Neural cell (in vitro differentiated cells): ENCODE results near the gene PPFIBP2. TPM values are rescaled to one million over a fixed set of nuclear protein-coding genes. Genes with fewer than 3 reads are reported as not detected.

Source experiments
- H2AFZ ChIP-seq: fragments of 200-600, 300-800 bp; sonication (generic), shearing (Covaris generic); 2 replicates; pipeline ENCODE4 v1.6.0; 2014; ENCODE audit warnings: low read depth, mild to moderate bottlenecking, antibody characterized with exemption, low read length, moderate library complexity
- H3F3A ChIP-seq: fragments of 200-600 bp; shearing (Covaris generic); 2 replicates; pipeline ENCODE4 v1.6.1; 2016; ENCODE audit warnings: mild to moderate bottlenecking, moderate library complexity, mixed read lengths, antibody characterized with exemption, low read length; ENCODE audit not compliant: insufficient read depth, poor library complexity, severe bottlenecking
- H3K27ac ChIP-seq: fragments of 200-600, 300-800 bp; sonication (generic), shearing (Covaris generic); 2 replicates; pipeline ENCODE4 v1.5.1; 2014; ENCODE audit warnings: mild to moderate bottlenecking, low read length, moderate library complexity
- H3K27me3 ChIP-seq: fragments of 300-800, 200-600 bp; sonication (generic), shearing (Covaris generic); 2 replicates; pipeline ENCODE4 v1.6.0; 2014; ENCODE audit warnings: mild to moderate bottlenecking, low read depth, low read length, moderate library complexity; ENCODE audit not compliant: insufficient read depth
- H3K36me3 ChIP-seq: fragments of 300-800, 200-600 bp; sonication (generic), shearing (Covaris generic); 2 replicates; pipeline ENCODE4 v1.5.1; 2014; ENCODE audit warnings: mild to moderate bottlenecking, antibody characterized with exemption, low read length, moderate library complexity; ENCODE audit not compliant: insufficient read depth
- H3K4me2 ChIP-seq: fragments of 300-800, 200-600 bp; sonication (generic), shearing (Covaris generic); 2 replicates; pipeline ENCODE4 v1.6.0; 2014; ENCODE audit warnings: mild to moderate bottlenecking, low read length
- H3K4me3 ChIP-seq: fragments of 300-800, 200-600 bp; sonication (generic), shearing (Covaris generic); 2 replicates; pipeline ENCODE4 v1.5.1; 2014; ENCODE audit warnings: mild to moderate bottlenecking, low read length, moderate library complexity
- H3K79me2 ChIP-seq: fragments of 200-600 bp; shearing (Covaris generic); replicated peaks from 2 replicates; pipeline ENCODE4 v1.6.0; 2014; ENCODE audit warnings: mild to moderate bottlenecking, low read length, moderate library complexity; ENCODE audit not compliant: insufficient read depth
- H3K9ac ChIP-seq: fragments of 300-800, 200-600 bp; sonication (generic), shearing (Covaris generic); 2 replicates; pipeline ENCODE4 v1.6.1; 2016; ENCODE audit warnings: mild to moderate bottlenecking, low read length, mixed read lengths
- H3K9me2 ChIP-seq: fragments of 200-600 bp; shearing (Covaris generic); 2 replicates; pipeline ENCODE4 v1.6.1; 2016; ENCODE audit warnings: mild to moderate bottlenecking, low read length, mixed read lengths; ENCODE audit not compliant: insufficient read depth
- H3K9me3 ChIP-seq: fragments of 200-600, 300-800 bp; sonication (generic), shearing (Covaris generic); 2 replicates; pipeline ENCODE4 v1.6.1; 2016; ENCODE audit warnings: mild to moderate bottlenecking, mixed run types, low read length, moderate library complexity, mixed read lengths
- H4K20me1 ChIP-seq: fragments of 200-600 bp; shearing (Covaris generic); 2 replicates; pipeline ENCODE4 v1.6.1; 2016; ENCODE audit warnings: mild to moderate bottlenecking, mixed run types; ENCODE audit not compliant: insufficient read depth
- CTCF ChIP-seq: fragments of 450-650 bp; IDR thresholded peaks from 2 replicates; pipeline ENCODE4 v1.5.1; 2014; ENCODE audit warnings: antibody characterized with exemption, mild to moderate bottlenecking, moderate library complexity; ENCODE audit not compliant: poor library complexity, severe bottlenecking
- EP300 ChIP-seq: fragments of 450-650 bp; conservative IDR thresholded peaks from 2 replicates; pipeline ENCODE4 v1.6.1; 2014; ENCODE audit warnings: antibody characterized with exemption, mild to moderate bottlenecking, moderate library complexity; ENCODE audit not compliant: poor library complexity, severe bottlenecking
- EZH2 ChIP-seq: fragments of 200-600, 300-800 bp; shearing (Covaris generic), sonication (generic); IDR thresholded peaks from 2 replicates; pipeline ENCODE4 v1.6.1; 2014; ENCODE audit warnings: antibody characterized with exemption, low read length, borderline replicate concordance, mild to moderate bottlenecking; ENCODE audit not compliant: insufficient read depth, poor library complexity, severe bottlenecking
- MXI1 ChIP-seq: fragments of 450-650 bp; conservative IDR thresholded peaks from 2 replicates; pipeline ENCODE4 v1.6.1; 2014; ENCODE audit warnings: antibody characterized with exemption, mild to moderate bottlenecking; ENCODE audit not compliant: poor library complexity, severe bottlenecking
- POLR2AphosphoS5 ChIP-seq: IDR thresholded peaks from 2 replicates; pipeline ENCODE4 v1.6.1; 2012
- RAD21 ChIP-seq: fragments of 450-650 bp; conservative IDR thresholded peaks from 2 replicates; pipeline ENCODE4 v1.6.1; 2014; ENCODE audit warnings: antibody characterized with exemption, mild to moderate bottlenecking, moderate library complexity
- REST ChIP-seq: IDR thresholded peaks from 2 replicates; pipeline ENCODE4 v1.6.1; 2012; ENCODE audit warnings: borderline replicate concordance
- SMC3 ChIP-seq: fragments of 450-650 bp; conservative IDR thresholded peaks from 2 replicates; pipeline ENCODE4 v1.6.1; 2014; ENCODE audit warnings: antibody characterized with exemption, mild to moderate bottlenecking, moderate library complexity; ENCODE audit not compliant: poor library complexity
- TAF1 ChIP-seq: IDR thresholded peaks from 2 replicates; pipeline ENCODE4 v1.6.1; 2012; ENCODE audit warnings: low read depth
- polyA plus RNA-seq: library from polyadenylated mRNA; depleted of rRNA; stranded (reverse); fragments of >200 nt; gene quantifications from 2 replicates; pipeline ENCODE4 v1.2.3, GENCODE V29; 2014

The PPFIBP2 gene
- polyA plus RNA-seq, 1 donor from 2014 or later: not detected

GRCh38 chr11:7666292-7666866 lies 152.6 kb downstream of the PPFIBP2 start:
- no peak overlapping the region for H3K9ac ChIP-seq
- TF ChIP-seq SMC3 (no peak), POLR2AphosphoS5 (no peak), REST (no peak), TAF1 (no peak), EP300 (no peak), RAD21 (no peak), CTCF (no peak), EZH2 (no peak), MXI1 (no peak)

GRCh38 chr11:7667460-7667859 lies 153.7 kb downstream of the PPFIBP2 start:
- Histone ChIP-seq H3K4me2 (no peak overlapping the region), H3F3A (no peaks in the 10 kb centered on the region), H4K20me1 (no peaks in the 10 kb centered on the region), H3K9me3 (no peaks in the 10 kb centered on the region), H3K79me2 (no peaks in the 10 kb centered on the region), H3K9ac (no peak overlapping the region), H3K27ac (no peak overlapping the region), H3K4me3 (no peak overlapping the region), H2AFZ (no peak overlapping the region), H3K27me3 (peaks cover 9% of the 10 kb centered on the region), H3K9me2 (no peaks in the 10 kb centered on the region), H3K36me3 (no peaks in the 10 kb centered on the region)
- no peak for TF ChIP-seq EZH2
- no peak for TF ChIP-seq EP300
- TF ChIP-seq TAF1: no peak
- TF ChIP-seq RAD21: no peak
- no peak for TF ChIP-seq REST
- no peak for TF ChIP-seq MXI1
- no peak for TF ChIP-seq SMC3
- TF ChIP-seq CTCF: no peak
- no peak for TF ChIP-seq POLR2AphosphoS5

More at GRCh38 chr11:7666292-7666866, 152.6 kb downstream of the PPFIBP2 start:
- Histone ChIP-seq H2AFZ (no peak overlapping the region), H3K27me3 (no peaks in the 10 kb centered on the region), H3K27ac (no peak overlapping the region), H3K79me2 (no peaks in the 10 kb centered on the region), H3K4me3 (no peak overlapping the region), H3K4me2 (no peak overlapping the region), H4K20me1 (no peaks in the 10 kb centered on the region), H3F3A (no peaks in the 10 kb centered on the region), H3K9me2 (no peaks in the 10 kb centered on the region), H3K36me3 (no peaks in the 10 kb centered on the region), H3K9me3 (no peaks in the 10 kb centered on the region)
